Measurements from ENCODE around the gene SEMA3F. TPM values are rescaled to one million over a fixed set of nuclear protein-coding genes. Genes with fewer than 3 reads are reported as not detected.

The SEMA3F gene
- total and polyA plus RNA-seq, 2 donors (not counting 3 experiments of a cell fraction or from before 2014, with no cell fraction given): 65.8 to 99.1 TPM

DNA sequence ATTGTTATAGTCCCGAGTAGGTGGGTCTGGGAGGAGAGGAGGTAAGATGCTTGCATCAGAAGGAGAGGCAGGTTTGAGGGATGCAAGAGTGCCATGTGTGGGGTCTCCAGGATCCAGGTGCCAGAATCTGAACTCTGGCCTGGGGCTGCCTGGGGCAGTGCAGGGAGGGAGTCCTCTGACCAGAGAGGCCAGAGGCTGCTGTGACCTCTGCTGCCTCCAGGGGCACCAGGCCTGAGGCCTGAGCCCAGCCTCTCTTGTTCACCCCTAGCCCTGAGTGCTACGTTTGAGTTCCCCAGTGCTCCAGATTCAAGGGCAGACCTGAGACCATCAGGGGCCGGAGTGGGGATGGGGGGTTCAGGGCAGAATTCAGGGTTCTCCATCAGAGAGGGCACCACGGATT is 57.4 kb downstream of the SEMA3F start:
- Histone ChIP-seq H3K79me2 (ENCODE audit: control insufficient read depth, insufficient read depth, low read length) (no peaks in the 10 kb centered on the region), H3K4me1 (ENCODE audit: control insufficient read depth, extremely low read depth, insufficient read depth, low read length) (no peaks in the 10 kb centered on the region), H3K9ac (replicated peaks; ENCODE audit: extremely low read depth, insufficient read depth, low read length) (no peak overlapping the region), H3K9me3 (replicated peaks; ENCODE audit: control insufficient read depth, insufficient read depth, low read length) (no peaks in the 10 kb centered on the region), H3K4me2 (ENCODE audit: insufficient read depth, low read length) (no peak overlapping the region), H2AFZ (ENCODE audit: low read depth, low read length) (no peak overlapping the region), H4K20me1 (replicated peaks; ENCODE audit: control insufficient read depth, extremely low read depth, insufficient read depth, low read length) (no peaks in the 10 kb centered on the region), H3K36me3 (ENCODE audit: control insufficient read depth in 2 of 2, extremely low read depth in 1 of 2, insufficient read depth in 2 of 2, low read length in 2 of 2) (no peaks in the 10 kb centered on the region), H3K27me3 (ENCODE audit: control insufficient read depth in 2 of 2, insufficient read depth in 2 of 2, low read length in 2 of 2) (no peaks in the 10 kb centered on the region), H3K4me3 (replicated peaks in 1 of 3; ENCODE audit: insufficient read depth in 1 of 3, low read depth in 1 of 3, low read length in 3 of 3) (no peak overlapping the region), H3K9me1 (replicated peaks; ENCODE audit: control insufficient read depth, extremely low read depth, insufficient read depth, low read length) (no peaks in the 10 kb centered on the region), H3K27ac (ENCODE audit: insufficient read depth, low read depth, low read length) (no peak overlapping the region)
- dilution Hi-C loops (cut with MboI; ENCODE audit: extremely low pct_ligation_motif_present, low sequenced_read_pairs): no loop called here
- DNase-seq (ENCODE audit: low read depth, low spot score) (no peak), FAIRE-seq (no peak)
- no peak for TF ChIP-seq JUN (IDR thresholded peaks at IDR 0.05; ENCODE audit: borderline replicate concordance, insufficient read depth, insufficient read length, low read depth)
- TF ChIP-seq EZH2 (IDR thresholded peaks at IDR 0.05; ENCODE audit: borderline replicate concordance, low read depth, low read length, severe bottlenecking): no peak
- TF ChIP-seq, protein P1, sequence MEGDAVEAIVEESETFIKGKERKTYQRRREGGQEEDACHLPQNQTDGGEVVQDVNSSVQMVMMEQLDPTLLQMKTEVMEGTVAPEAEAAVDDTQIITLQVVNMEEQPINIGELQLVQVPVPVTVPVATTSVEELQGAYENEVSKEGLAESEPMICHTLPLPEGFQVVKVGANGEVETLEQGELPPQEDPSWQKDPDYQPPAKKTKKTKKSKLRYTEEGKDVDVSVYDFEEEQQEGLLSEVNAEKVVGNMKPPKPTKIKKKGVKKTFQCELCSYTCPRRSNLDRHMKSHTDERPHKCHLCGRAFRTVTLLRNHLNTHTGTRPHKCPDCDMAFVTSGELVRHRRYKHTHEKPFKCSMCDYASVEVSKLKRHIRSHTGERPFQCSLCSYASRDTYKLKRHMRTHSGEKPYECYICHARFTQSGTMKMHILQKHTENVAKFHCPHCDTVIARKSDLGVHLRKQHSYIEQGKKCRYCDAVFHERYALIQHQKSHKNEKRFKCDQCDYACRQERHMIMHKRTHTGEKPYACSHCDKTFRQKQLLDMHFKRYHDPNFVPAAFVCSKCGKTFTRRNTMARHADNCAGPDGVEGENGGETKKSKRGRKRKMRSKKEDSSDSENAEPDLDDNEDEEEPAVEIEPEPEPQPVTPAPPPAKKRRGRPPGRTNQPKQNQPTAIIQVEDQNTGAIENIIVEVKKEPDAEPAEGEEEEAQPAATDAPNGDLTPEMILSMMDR (IDR thresholded peaks at IDR 0.05; ENCODE audit: extremely low read depth in 1 of 2, insufficient read depth in 1 of 2, low read depth in 1 of 2, low read length in 2 of 2): no peak
- TF ChIP-seq, protein P2, sequence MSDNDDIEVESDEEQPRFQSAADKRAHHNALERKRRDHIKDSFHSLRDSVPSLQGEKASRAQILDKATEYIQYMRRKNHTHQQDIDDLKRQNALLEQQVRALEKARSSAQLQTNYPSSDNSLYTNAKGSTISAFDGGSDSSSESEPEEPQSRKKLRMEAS (IDR thresholded peaks at IDR 0.05; ENCODE audit: insufficient read depth, insufficient read length): no peak
- no peak for TF ChIP-seq POLR2AphosphoS5 (IDR thresholded peaks at IDR 0.05; ENCODE audit: insufficient read depth, low read depth, low read length)
- no peak for TF ChIP-seq GATA2 (IDR thresholded peaks at IDR 0.05; ENCODE audit: insufficient read depth, insufficient read length, low read depth, low read length)
- TF ChIP-seq MYC (IDR thresholded peaks at IDR 0.05; ENCODE audit: low read depth, low read length): no peak
- no peak for TF ChIP-seq POLR2A (IDR thresholded peaks at IDR 0.05; ENCODE audit: low read depth, low read length)
- no peak for TF ChIP-seq FOS (IDR thresholded peaks at IDR 0.05; ENCODE audit: borderline replicate concordance, insufficient read depth, low read length)
- CTCF ChIA-PET: interaction anchor here (5.9 to 6.4 kb wide), 2 partner anchors 14 to 18 kb away, joined by 43 to 53 read pairs; no protein-coding TSS in a partner anchor
- no TSS peak for BruUV-seq (replicated peaks)
- intact Hi-C loops (cut with micrococcal nuclease): no loop called here
- POLR2A ChIA-PET: no interaction called here

Measured in endothelial cell of umbilical vein (primary cell).